Gastrocnemius medialis (tissue), 4 donors: ENCODE measurements around the gene FAM72D. TPM values are rescaled to one million over a fixed set of nuclear protein-coding genes. Genes with fewer than 3 reads are reported as not detected.
"Not testable (repeated sequence)": the region's sequence is repeated elsewhere in the genome, so short reads cannot be mapped to it uniquely, and the experiment has no call there.

Experiments
- ATAC-seq, 2 donors: fragments of 150-250 bp; one replicate each; pipeline ENCODE4 v1.9.1; 2016
- DNase-seq, 2 donors: peaks; one replicate each; pipeline ENCODE4 v3.0.0-alpha.2; 2019
- H3K27ac ChIP-seq, 4 donors: fragments of 200-600 bp; sonication (generic); 1 replicate in 1 of 4; 2 replicates in 3 of 4; pipeline ENCODE4 v1.5.1; 2016 to 2018; ENCODE audit warnings: mild to moderate bottlenecking in 2 of 4, moderate library complexity in 1 of 4
- H3K27me3 ChIP-seq, 3 donors: fragments of 200-600 bp; sonication (generic) in 2 of 3; 1 replicate in 1 of 3; 2 replicates in 2 of 3; pipeline versions ENCODE4 v1.5.1 to v1.6.0; 2016 to 2019; ENCODE audit warnings: mild to moderate bottlenecking in 1 of 3, moderate library complexity in 1 of 3
- H3K36me3 ChIP-seq, 2 donors: fragments of 200-600 bp; sonication (generic) in 1 of 2; one replicate each; pipeline ENCODE4 v1.5.1; 2017 to 2018
- H3K4me1 ChIP-seq, 2 donors: fragments of 200-600 bp; sonication (generic) in 1 of 2; one replicate each; pipeline ENCODE4 v1.5.1; 2016 to 2017; ENCODE audit warnings: mild to moderate bottlenecking in 2 of 2
- H3K4me3 ChIP-seq, 4 donors: fragments of 200-600 bp; sonication (generic) in 3 of 4; 1 replicate in 1 of 4; 2 replicates in 3 of 4; pipeline ENCODE4 v1.5.1; 2016 to 2019; ENCODE audit warnings: mild to moderate bottlenecking in 2 of 4
- H3K9me3 ChIP-seq, 3 donors: fragments of 200-600 bp; sonication (generic) in 2 of 3; 1 replicate in 1 of 3; 2 replicates in 2 of 3; pipeline ENCODE4 v1.5.1; 2016 to 2019
- in situ Hi-C, 4 donors: fragments of 200-750 bp; cut with MboI; loops; one replicate each; pipeline versions ENCODE4 v1.15.0 to v1.8.0; 2017; ENCODE audit warnings: low sequenced_read_pairs in 4 of 4
- intact Hi-C: fragments of 100-400 bp; cut with DNase I; formaldehyde crosslinking; loops from one replicate; pipeline ENCODE4 v1.15.1; 2023; ENCODE audit warnings: low total_unique reads
- total RNA-seq, 4 donors: library from RNA; depleted of rRNA; stranded (reverse); fragments of >200 nt; gene quantifications; one replicate each; pipeline versions ENCODE4 v1.1.0 to v1.2.3, GENCODE V29; 2016

Gene FAM72D
- total RNA-seq, 4 donors from 2014 or later: not detected

DNA sequence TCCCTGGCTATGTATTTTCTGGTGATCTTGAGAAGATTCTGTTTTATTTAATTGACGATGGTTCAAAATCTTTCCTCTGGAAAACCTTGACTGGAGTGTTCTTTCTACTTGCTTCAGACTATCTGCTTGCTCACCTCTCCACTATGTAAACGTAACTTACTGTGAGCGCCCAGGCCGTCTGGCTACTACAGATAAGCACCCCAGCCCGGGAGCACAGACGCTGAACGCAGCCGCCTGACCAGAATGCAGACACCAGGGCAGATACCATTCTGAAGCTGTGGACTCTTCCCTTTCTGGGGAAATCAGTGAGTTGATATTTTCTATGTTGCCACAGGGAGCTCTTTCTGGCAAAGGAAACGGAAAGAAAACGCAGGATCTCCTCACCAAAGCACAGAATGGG is 29.3 kb upstream of the FAM72D start:
- in situ Hi-C loops, H3K27ac ChIP-seq, H3K36me3 ChIP-seq, ATAC-seq, H3K4me3 ChIP-seq, H3K4me1 ChIP-seq, intact Hi-C loops, DNase-seq, H3K27me3 ChIP-seq, H3K9me3 ChIP-seq: not testable (repeated sequence)

DNA sequence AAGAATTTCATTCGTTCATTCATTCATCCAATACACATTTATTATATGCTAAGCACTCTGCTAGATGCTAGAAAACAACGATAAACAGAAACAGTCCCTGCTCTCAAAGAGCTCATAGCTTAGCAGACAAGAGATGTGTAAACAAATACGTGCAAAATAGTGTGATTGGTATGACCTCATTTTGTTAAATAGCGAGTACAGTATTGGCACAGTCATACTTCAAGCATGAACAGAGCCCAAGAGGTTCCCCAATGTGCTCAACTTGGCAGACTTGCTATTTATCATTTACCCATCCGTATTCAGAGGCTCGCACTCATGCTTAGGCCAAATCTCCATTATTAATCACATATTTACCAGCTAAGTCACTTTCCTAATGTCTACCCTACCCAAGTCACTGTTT is 24.2 kb upstream of the FAM72D start:
- H3K27me3 ChIP-seq, H3K9me3 ChIP-seq, H3K36me3 ChIP-seq, H3K27ac ChIP-seq, ATAC-seq, DNase-seq, H3K4me1 ChIP-seq, intact Hi-C loops, in situ Hi-C loops, H3K4me3 ChIP-seq: not testable (repeated sequence)

DNA sequence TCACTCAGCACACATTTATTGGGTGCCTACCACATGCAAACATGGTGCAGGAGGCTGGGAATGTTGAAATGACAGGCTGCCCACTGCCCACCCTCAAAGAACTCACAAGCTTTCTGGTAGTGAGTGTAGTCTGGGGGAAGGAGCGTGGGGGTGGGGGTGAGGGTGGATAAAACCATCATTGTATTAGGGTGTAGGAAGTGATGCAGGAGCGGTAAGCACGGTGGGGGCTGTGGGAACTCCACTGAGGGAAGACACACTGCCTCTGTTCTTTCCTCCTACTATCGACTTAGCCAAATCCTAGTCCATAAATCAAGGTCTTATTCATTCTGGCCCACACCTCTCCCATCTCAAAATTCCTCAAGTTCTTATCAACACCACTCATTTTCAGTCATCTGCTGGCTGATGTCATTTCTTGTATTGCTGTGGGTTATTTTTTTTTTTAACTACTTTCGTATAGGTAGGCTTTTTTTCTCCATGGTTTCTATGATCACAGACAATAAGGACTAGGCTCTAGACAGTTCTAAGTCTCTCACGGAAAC is 21.7 kb upstream of the FAM72D start:
- H3K27ac ChIP-seq, H3K9me3 ChIP-seq, ATAC-seq, H3K27me3 ChIP-seq, intact Hi-C loops, H3K4me1 ChIP-seq, DNase-seq, H3K4me3 ChIP-seq, H3K36me3 ChIP-seq, in situ Hi-C loops: not testable (repeated sequence)

DNA sequence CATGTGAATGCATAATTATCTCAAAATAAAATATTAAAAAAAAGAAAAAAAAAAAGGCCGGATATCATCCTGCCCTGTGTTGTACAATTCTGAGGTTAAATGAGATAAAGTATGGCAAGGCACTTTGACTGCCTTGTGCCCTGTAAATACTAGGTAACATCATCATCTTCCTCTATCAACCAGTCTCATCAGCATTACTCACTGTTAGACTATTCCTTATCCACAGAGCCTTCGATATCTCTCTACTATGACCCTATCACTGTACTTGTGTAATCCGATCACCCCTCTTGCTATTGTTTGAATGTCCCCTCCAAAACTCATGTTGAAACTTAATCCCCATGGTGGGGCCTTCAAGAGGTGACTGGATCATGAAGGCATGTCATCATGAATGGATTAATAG is 18.9 kb upstream of the FAM72D start:
- DNase-seq, H3K27me3 ChIP-seq, H3K36me3 ChIP-seq, H3K4me1 ChIP-seq, intact Hi-C loops, H3K9me3 ChIP-seq, in situ Hi-C loops, H3K4me3 ChIP-seq, H3K27ac ChIP-seq, ATAC-seq: not testable (repeated sequence)

DNA sequence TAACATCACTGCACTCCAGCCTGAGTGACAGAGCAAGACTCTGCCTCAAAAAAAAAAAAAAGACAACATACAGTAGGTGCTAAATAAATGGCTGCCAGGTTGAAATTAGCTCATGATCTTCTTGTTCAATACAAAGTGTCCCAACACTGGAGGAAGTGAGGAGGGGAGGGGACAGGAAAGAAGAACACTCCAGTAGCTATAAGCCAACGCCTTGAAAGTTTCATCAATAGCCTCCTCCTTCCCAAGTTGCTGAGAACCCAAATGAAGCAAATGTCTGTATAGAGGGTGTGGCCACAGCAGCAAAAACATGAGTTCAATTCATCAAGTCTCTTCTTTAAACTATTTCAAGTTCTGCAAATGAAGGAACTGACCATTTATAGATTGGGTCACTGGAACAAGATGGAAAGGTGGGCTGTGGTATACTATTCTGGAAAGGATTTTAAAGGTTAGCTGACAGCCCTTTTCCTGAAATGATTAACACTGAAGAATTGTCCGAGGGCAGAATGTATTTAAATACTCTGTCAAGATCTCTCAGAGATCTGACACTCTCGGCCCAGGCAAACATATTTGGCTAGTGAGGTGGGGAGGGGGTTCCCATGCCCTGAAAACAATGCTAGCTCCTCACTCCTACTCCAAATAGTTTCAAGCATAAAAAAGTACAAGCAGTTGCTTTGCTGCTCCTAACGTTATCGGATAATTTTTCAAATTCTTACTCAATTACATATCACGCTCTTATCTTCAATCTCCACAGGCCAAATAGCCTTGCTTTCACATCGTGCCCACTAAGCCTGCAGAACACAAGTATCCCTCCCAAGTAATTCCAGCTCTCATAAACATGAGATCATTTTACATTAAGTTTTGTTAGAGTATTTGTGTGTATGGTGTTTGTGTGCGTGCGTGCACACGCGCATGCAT is 17.6 kb upstream of the FAM72D start:
- H3K27ac ChIP-seq, DNase-seq, intact Hi-C loops, H3K27me3 ChIP-seq, H3K4me3 ChIP-seq, H3K36me3 ChIP-seq, H3K9me3 ChIP-seq, H3K4me1 ChIP-seq, in situ Hi-C loops, ATAC-seq: not testable (repeated sequence)

DNA sequence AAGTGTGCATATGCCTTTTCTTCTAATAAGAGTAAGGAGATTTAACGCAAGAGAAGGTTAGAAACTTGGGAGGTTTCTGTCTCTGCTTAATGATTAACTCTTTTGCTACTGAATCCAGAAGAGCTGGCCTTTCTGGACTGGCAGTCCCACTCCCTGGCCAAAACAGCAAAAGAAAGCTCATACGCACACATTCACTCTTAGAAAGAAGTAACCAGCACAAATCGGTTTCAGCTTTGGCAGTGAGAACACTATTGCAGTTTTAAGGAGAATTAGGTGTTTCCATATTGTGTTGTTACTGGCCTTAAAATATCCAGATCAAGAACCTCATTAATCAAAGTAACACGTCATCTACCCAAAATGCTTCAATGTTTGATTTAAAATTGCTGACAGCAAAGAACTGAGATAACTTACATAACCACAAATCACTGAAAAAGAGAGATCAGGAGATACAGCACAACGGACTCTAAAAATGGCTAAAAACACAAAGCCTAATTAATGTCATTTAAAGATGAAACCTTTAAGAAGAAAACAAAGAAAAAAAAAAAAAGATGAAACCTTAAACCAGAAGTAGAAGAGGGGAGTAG is 16.9 kb upstream of the FAM72D start:
- ATAC-seq, H3K4me1 ChIP-seq, H3K4me3 ChIP-seq, DNase-seq, H3K36me3 ChIP-seq, H3K9me3 ChIP-seq, in situ Hi-C loops, H3K27me3 ChIP-seq, intact Hi-C loops, H3K27ac ChIP-seq: not testable (repeated sequence)

DNA sequence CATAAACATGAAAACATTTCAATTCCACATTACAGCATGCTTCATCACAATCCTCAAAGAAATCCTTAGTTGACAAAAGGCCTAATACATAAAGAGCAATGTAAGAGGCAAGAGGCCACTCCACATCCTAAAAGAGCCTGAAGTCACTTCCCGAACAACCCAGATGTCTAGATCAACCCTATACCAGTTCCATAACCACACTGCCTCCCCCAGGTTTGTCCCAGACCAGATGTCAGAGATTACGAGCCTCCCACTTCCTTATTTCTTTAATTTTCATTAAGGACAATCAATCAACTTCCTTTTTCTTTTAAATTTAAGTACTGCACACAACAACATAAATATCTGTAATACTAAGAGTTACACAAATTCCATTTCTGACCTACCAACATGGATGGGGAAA is 16.0 kb upstream of the FAM72D start:
- ATAC-seq, DNase-seq, H3K4me3 ChIP-seq, H3K27me3 ChIP-seq, H3K27ac ChIP-seq, H3K36me3 ChIP-seq, H3K9me3 ChIP-seq, H3K4me1 ChIP-seq, in situ Hi-C loops, intact Hi-C loops: not testable (repeated sequence)

DNA sequence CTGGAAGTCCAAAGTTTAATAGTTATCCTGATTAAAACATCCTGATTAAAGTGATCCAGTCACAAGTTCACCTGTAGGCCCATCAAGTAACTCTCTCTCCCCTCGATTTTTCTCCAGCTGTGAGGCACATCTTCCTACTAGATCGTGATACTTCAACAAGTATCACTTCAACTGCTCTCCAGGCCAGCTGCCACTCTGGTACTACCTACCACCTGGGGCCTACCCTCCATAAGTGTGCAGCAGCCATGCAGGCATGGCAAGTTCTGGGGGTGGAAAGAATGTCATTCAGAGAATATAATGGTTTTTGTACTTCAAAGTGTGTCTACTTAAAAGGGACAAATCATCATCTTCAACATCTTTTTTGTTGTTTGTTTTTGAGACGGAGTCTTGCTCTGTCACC is 15.6 kb upstream of the FAM72D start:
- H3K9me3 ChIP-seq, in situ Hi-C loops, H3K27ac ChIP-seq, H3K4me3 ChIP-seq, H3K36me3 ChIP-seq, H3K4me1 ChIP-seq, DNase-seq, H3K27me3 ChIP-seq, intact Hi-C loops, ATAC-seq: not testable (repeated sequence)

DNA sequence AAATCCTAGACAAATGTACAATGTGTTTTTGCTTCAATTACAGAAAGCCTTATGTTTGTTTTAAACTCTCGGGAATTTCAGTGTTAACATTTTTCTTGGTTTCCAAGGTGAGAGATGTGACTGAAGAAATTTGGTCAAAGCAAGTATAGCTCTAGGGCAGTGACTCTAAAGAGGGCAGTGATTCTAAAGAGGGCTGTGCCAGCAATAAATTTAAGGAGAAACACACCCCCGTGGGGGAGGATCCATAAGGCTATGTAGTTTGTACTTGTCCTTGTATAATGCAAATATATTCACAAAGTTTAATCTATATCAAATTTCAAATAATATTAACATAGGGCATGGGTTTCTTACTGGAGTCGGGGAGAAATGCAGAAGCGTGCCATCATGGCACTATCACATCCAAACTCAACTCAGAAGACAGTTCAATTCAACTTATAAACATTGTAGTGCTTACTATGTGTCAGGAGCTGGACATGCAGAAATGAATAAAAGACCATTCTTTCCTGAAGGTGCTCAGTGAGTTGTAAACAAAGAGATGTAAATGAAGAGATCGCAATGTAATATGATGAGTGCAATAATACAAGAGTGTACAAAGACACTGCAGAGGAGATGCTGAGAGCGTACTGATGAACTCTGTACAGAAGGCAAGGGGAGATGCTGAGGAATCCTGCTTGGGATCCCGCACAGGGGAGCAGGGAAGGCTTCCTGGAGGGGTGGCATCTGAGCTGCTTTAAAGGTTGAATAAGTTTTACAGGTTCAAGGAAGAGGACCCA is 13.1 kb upstream of the FAM72D start:
- in situ Hi-C loops, H3K4me1 ChIP-seq, ATAC-seq, H3K36me3 ChIP-seq, H3K4me3 ChIP-seq, intact Hi-C loops, H3K27ac ChIP-seq, DNase-seq, H3K9me3 ChIP-seq, H3K27me3 ChIP-seq: not testable (repeated sequence)

DNA sequence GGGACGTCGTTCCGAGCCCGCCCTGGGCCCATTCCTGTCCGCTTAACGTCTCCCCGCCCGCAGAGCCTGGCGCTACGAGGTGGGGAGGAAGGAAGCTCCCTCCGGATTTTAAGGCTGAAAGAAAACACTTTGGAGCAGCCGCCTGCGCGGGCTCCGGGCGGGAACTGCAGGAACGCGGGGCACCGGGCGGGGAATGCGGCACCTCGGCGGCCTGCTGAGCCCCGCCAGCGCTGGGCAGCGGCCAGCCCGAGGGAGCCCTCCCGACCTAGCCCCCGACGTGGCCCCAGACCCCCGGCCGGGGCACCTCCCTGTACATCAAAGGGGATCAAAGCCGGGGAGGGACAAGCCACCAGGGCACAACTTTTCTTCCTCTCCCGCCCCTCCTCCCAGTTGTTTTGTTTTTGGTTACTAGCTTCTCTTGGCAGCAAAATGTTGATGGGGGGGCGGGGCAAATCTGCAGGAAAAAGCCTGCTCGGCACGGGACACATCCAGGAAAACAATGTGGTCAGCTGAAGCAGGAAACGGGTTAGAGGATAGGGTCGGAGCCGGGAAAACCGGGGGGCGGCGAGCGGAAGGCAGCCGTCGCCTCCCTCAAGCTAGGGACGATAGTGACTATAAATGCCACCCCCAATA is 2.1 kb upstream of the FAM72D start:
- intact Hi-C loops, in situ Hi-C loops, H3K4me1 ChIP-seq, H3K27me3 ChIP-seq, ATAC-seq, H3K36me3 ChIP-seq, H3K9me3 ChIP-seq: not testable (repeated sequence)
- Histone ChIP-seq H3K4me3 (peak overlapping the region in 3 of 4 donors; percentile 32 to 43 (median 41)), H3K27ac (peak overlapping the region in 1 of 4 donors; percentile 41)
- DNase-seq: peak in 1 of 2 donors; percentile 55

DNA sequence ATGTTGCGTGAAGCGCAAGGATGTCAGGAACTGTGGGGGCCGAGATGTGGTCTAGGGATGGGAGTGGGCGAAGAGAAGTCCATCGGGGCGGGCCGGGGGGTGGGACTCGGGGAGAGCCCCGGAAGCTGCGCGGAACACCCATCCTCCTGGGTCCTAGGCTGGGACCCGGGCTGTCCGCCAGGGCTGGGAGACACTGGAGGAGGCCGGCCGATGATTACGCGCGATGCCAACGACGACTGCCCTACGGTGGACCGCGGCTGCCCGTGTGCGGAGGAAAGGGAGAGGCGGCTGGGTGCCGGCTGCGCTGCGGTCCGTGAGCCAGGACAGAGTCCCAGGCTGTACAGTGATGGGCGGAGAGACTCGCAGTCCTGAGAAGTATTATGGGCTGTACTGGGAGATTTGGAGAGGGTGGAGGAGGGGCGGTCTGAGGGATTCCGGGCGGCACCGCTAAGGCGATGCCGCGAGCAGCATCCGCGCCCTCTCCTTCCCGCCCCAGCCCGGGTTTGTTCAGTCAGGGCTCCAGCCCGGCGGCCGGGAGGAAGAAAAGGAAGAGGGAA is 1.0 kb upstream of the FAM72D start:
- H3K36me3 ChIP-seq, intact Hi-C loops, H3K27me3 ChIP-seq, in situ Hi-C loops, H3K9me3 ChIP-seq, H3K4me1 ChIP-seq, H3K27ac ChIP-seq: not testable (repeated sequence)
- DNase-seq: peak in 1 of 2 donors; percentile 0
- peak in 1 of 2 donors; percentile 9 for ATAC-seq
- H3K4me3 ChIP-seq: peak overlapping the region in 2 of 4 donors; percentile 40 to 55
